Liver (tissue), 9 donors: ENCODE data around the gene RPP21. TPM values are rescaled to one million over a fixed set of nuclear protein-coding genes. Genes with fewer than 3 reads are reported as not detected.

Experiments used
- DNase-seq: peaks from one replicate; pipeline ENCODE4 v3.0.0-alpha.2; 2017; ENCODE audit warnings: low spot score
- H3K27ac ChIP-seq, 2 donors: one replicate each; pipeline ENCODE4 v1.7.0; 2013; ENCODE audit warnings: inconsistent platforms in 2 of 2, low read length in 2 of 2, control low read depth in 1 of 2, low read depth in 1 of 2, mild to moderate bottlenecking in 1 of 2
- H3K27me3 ChIP-seq, 4 donors: one replicate each; pipeline versions ENCODE4 v1.6.1 to v1.7.0; 2013; ENCODE audit warnings: low read length in 3 of 4, inconsistent platforms in 1 of 4, mild to moderate bottlenecking in 1 of 4, moderate library complexity in 1 of 4; ENCODE audit not compliant: control insufficient read depth in 4 of 4, insufficient read depth in 4 of 4
- H3K36me3 ChIP-seq, 4 donors: one replicate each; pipeline versions ENCODE4 v1.6.1 to v1.7.0; 2013; ENCODE audit warnings: low read length in 3 of 4, mild to moderate bottlenecking in 3 of 4, low read depth in 1 of 4, moderate library complexity in 1 of 4; ENCODE audit not compliant: control insufficient read depth in 4 of 4, insufficient read depth in 3 of 4
- H3K4me1 ChIP-seq, 4 donors: one replicate each; pipeline versions ENCODE4 v1.6.1 to v1.7.0; 2013; ENCODE audit warnings: low read length in 3 of 4, mild to moderate bottlenecking in 3 of 4, moderate library complexity in 1 of 4; ENCODE audit not compliant: control insufficient read depth in 4 of 4, insufficient read depth in 4 of 4
- H3K4me3 ChIP-seq, 3 donors: one replicate each; pipeline versions ENCODE4 v1.6.1 to v1.7.0; 2013; ENCODE audit warnings: low read length in 3 of 3, control low read depth in 1 of 3, low read depth in 1 of 3, mild to moderate bottlenecking in 1 of 3
- H3K9ac ChIP-seq, 2 donors: one replicate each; pipeline ENCODE4 v1.7.0; 2013; ENCODE audit warnings: low read length in 2 of 2, mild to moderate bottlenecking in 2 of 2, moderate library complexity in 2 of 2, control low read depth in 1 of 2, low read depth in 1 of 2
- H3K9me3 ChIP-seq, 4 donors: one replicate each; pipeline versions ENCODE4 v1.6.1 to v1.7.0; 2013; ENCODE audit warnings: low read length in 3 of 4; ENCODE audit not compliant: control insufficient read depth in 4 of 4
- EGR1 ChIP-seq, 2 donors: IDR thresholded peaks; 2 replicates each; pipeline ENCODE4 v1.6.1; 2016 to 2018; ENCODE audit warnings: antibody characterized with exemption in 2 of 2, low read depth in 2 of 2
- FOXA1 ChIP-seq: IDR thresholded peaks from 2 replicates; pipeline ENCODE4 v1.6.1; 2016; ENCODE audit warnings: antibody characterized with exemption
- FOXA2 ChIP-seq: IDR thresholded peaks from 2 replicates; pipeline ENCODE4 v1.6.1; 2016; ENCODE audit warnings: antibody characterized with exemption
- HNF4A ChIP-seq, 2 donors: conservative IDR thresholded peaks; 2 replicates each; pipeline ENCODE4 v1.6.1; 2016; ENCODE audit warnings: antibody characterized with exemption in 2 of 2, mild to moderate bottlenecking in 2 of 2
- HNF4G ChIP-seq: IDR thresholded peaks from 2 replicates; pipeline ENCODE4 v1.6.1; 2016; ENCODE audit warnings: antibody characterized with exemption
- JUND ChIP-seq, 2 donors: IDR thresholded peaks; 2 replicates each; pipeline ENCODE4 v1.6.1; 2016; ENCODE audit warnings: antibody characterized with exemption in 2 of 2
- NR2F2 ChIP-seq: IDR thresholded peaks from 2 replicates; pipeline ENCODE4 v1.6.1; 2016; ENCODE audit warnings: antibody characterized with exemption
- RAD21 ChIP-seq, 2 donors: IDR thresholded peaks; 2 replicates each; pipeline ENCODE4 v1.6.1; 2016; ENCODE audit warnings: antibody characterized with exemption in 2 of 2, mild to moderate bottlenecking in 2 of 2
- RXRA ChIP-seq, 2 donors: IDR thresholded peaks; 2 replicates each; pipeline ENCODE4 v1.6.1; 2017 to 2018; ENCODE audit warnings: antibody characterized with exemption in 2 of 2, mild to moderate bottlenecking in 1 of 2
- SP1 ChIP-seq: IDR thresholded peaks from 2 replicates; pipeline ENCODE4 v1.6.1; 2018; ENCODE audit warnings: antibody characterized with exemption, mild to moderate bottlenecking
- TAF1 ChIP-seq: conservative IDR thresholded peaks from 2 replicates; pipeline ENCODE4 v1.6.1; 2016; ENCODE audit warnings: antibody characterized with exemption, mild to moderate bottlenecking
- YY1 ChIP-seq: IDR thresholded peaks from 2 replicates; pipeline ENCODE4 v1.6.1; 2016; ENCODE audit warnings: antibody characterized with exemption, mild to moderate bottlenecking
- WGBS: extraction: QIAGEN DNeasy Blood & Tissue Kit; methylation state at CpG from one replicate; pipeline ENCODE4 v1.1.7; 2013; 5-methylcytosine and 5-hydroxymethylcytosine counted together
- polyA plus RNA-seq, 2 donors: library from polyadenylated mRNA; stranded (reverse) in 1 of 2; unstranded in 1 of 2; fragments of 200-250 nt in 1 of 2; fragments of >200 nt in 1 of 2; fragmentation: Nextera tagmentation in 1 of 2; extraction: Ambion mirVana in 1 of 2; gene quantifications; one replicate each; pipeline versions ENCODE4 v1.2.1 to v1.2.3, GENCODE V29; 2013 to 2015
- total RNA-seq, 2 donors: library from RNA; depleted of rRNA; stranded (reverse); fragments of >200 nt; gene quantifications; one replicate each; pipeline ENCODE4 v1.2.3, GENCODE V29; 2014
- TF ChIP-seq, protein P1 (sequence below): IDR thresholded peaks from 2 replicates; pipeline ENCODE4 v1.6.1; 2016; ENCODE audit warnings: antibody characterized with exemption
- TF ChIP-seq, protein P2 (sequence below): fragments of 150-350 bp; IDR thresholded peaks from 2 replicates; pipeline ENCODE4 v1.5.1; 2017; ENCODE audit warnings: improper control_type of control experiment, low read depth, low read length; ENCODE audit not compliant: missing input control
- TF ChIP-seq, protein P3 (sequence below): IDR thresholded peaks from 2 replicates; pipeline ENCODE4 v1.6.1; 2016; ENCODE audit warnings: antibody characterized with exemption, mild to moderate bottlenecking
- TF ChIP-seq, protein P4 (sequence below): IDR thresholded peaks from 2 replicates; pipeline ENCODE4 v1.6.1; 2016; ENCODE audit warnings: antibody characterized with exemption
- donor health status: healthy.
- donor health status: healthy.
- donor health status: healthy.
- donor health status: healthy.
- donor health status: healthy.

Gene RPP21
- total and polyA plus RNA-seq, 4 donors: 9.3 to 32.9 (median 21.0) TPM

DNA sequence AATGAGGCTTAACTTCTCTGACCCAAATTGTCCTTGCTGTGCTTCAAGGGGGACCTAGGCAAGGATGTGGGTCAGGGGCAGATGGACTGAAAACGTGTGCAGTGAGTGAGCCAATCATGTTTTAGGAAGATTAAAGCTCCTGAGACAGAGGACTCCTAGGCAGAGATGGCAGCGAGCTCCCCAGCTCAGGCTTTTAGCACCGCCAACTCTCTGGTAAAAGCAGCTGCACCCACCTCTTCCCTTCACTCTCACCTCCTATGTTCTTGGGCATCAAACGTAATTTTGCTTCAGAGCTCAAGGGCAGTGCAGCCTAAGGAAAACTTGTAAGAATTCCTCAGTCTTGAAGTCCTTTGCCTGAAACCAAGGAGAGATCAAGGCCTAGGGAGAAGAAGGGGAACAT is 10.3 kb downstream of the RPP21 start:
- no peak overlapping the region for H3K27ac ChIP-seq
- TF ChIP-seq FOXA2 (no peak), SP1 (no peak), JUND (IDR thresholded peaks at IDR 0.05) (no peak), FOXA1 (no peak), TAF1 (no peak), HNF4A (conservative IDR thresholded peaks at IDR 0.05) (no peak), RAD21 (IDR thresholded peaks at IDR 0.05) (no peak), YY1 (no peak), EGR1 (IDR thresholded peaks at IDR 0.05; ENCODE audit: low read depth in 2 of 2) (no peak)
- TF ChIP-seq, protein P1, sequence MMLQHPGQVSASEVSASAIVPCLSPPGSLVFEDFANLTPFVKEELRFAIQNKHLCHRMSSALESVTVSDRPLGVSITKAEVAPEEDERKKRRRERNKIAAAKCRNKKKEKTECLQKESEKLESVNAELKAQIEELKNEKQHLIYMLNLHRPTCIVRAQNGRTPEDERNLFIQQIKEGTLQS: no peak
- TF ChIP-seq, protein P2, sequence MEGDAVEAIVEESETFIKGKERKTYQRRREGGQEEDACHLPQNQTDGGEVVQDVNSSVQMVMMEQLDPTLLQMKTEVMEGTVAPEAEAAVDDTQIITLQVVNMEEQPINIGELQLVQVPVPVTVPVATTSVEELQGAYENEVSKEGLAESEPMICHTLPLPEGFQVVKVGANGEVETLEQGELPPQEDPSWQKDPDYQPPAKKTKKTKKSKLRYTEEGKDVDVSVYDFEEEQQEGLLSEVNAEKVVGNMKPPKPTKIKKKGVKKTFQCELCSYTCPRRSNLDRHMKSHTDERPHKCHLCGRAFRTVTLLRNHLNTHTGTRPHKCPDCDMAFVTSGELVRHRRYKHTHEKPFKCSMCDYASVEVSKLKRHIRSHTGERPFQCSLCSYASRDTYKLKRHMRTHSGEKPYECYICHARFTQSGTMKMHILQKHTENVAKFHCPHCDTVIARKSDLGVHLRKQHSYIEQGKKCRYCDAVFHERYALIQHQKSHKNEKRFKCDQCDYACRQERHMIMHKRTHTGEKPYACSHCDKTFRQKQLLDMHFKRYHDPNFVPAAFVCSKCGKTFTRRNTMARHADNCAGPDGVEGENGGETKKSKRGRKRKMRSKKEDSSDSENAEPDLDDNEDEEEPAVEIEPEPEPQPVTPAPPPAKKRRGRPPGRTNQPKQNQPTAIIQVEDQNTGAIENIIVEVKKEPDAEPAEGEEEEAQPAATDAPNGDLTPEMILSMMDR: no peak
- no peak overlapping the region for H3K4me3 ChIP-seq
- H3K36me3 ChIP-seq: no peaks in the 10 kb centered on the region
- no peak overlapping the region for H3K9ac ChIP-seq
- no peak for DNase-seq
- peaks cover 0 to 4% (median 2%) of the 10 kb centered on the region in 4 donors for H3K4me1 ChIP-seq
- peaks cover 0 to 7% (median 3%) of the 10 kb centered on the region in 4 donors for H3K27me3 ChIP-seq
- no peaks in the 10 kb centered on the region for H3K9me3 ChIP-seq
- 75% methylated on average over 4 of the region's 4 CpGs for WGBS

DNA sequence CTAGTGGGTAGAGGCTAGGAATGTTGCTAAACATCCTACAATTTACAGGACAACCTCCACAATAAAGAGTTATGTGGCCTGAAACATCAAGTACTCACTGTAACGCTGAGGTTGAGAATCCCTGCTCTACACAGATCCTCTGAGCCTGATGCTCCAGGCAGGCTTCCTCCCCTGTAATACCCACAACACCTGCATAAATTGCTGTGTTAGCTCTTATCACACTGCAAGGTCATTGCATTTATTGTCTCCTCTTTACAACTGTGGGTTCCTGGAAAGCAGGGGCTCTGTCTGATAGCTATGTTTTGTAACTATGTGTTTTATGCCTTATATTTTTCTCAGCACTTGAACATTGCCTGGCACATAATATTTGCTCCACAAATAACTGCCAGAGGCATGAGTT is 11.6 kb downstream of the RPP21 start:
- Histone ChIP-seq H3K4me1 (peaks cover 0 to 4% (median 2%) of the 10 kb centered on the region in 4 donors), H3K27me3 (peaks cover 0 to 14% (median 4%) of the 10 kb centered on the region in 4 donors), H3K9me3 (no peaks in the 10 kb centered on the region), H3K4me3 (no peak overlapping the region), H3K36me3 (no peaks in the 10 kb centered on the region), H3K27ac (no peak overlapping the region), H3K9ac (no peak overlapping the region)
- DNase-seq: no peak
- TF ChIP-seq TAF1: no peak
- no peak for TF ChIP-seq NR2F2
- no peak for TF ChIP-seq HNF4G
- TF ChIP-seq YY1: no peak
- TF ChIP-seq FOXA2: no peak
- TF ChIP-seq FOXA1: no peak
- TF ChIP-seq, protein P2: no peak
- TF ChIP-seq EGR1 (IDR thresholded peaks at IDR 0.05; ENCODE audit: low read depth in 2 of 2): no peak
- TF ChIP-seq HNF4A (conservative IDR thresholded peaks at IDR 0.05): no peak
- TF ChIP-seq, protein P3, sequence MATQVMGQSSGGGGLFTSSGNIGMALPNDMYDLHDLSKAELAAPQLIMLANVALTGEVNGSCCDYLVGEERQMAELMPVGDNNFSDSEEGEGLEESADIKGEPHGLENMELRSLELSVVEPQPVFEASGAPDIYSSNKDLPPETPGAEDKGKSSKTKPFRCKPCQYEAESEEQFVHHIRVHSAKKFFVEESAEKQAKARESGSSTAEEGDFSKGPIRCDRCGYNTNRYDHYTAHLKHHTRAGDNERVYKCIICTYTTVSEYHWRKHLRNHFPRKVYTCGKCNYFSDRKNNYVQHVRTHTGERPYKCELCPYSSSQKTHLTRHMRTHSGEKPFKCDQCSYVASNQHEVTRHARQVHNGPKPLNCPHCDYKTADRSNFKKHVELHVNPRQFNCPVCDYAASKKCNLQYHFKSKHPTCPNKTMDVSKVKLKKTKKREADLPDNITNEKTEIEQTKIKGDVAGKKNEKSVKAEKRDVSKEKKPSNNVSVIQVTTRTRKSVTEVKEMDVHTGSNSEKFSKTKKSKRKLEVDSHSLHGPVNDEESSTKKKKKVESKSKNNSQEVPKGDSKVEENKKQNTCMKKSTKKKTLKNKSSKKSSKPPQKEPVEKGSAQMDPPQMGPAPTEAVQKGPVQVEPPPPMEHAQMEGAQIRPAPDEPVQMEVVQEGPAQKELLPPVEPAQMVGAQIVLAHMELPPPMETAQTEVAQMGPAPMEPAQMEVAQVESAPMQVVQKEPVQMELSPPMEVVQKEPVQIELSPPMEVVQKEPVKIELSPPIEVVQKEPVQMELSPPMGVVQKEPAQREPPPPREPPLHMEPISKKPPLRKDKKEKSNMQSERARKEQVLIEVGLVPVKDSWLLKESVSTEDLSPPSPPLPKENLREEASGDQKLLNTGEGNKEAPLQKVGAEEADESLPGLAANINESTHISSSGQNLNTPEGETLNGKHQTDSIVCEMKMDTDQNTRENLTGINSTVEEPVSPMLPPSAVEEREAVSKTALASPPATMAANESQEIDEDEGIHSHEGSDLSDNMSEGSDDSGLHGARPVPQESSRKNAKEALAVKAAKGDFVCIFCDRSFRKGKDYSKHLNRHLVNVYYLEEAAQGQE: no peak
- no peak for TF ChIP-seq RXRA (IDR thresholded peaks at IDR 0.05)
- TF ChIP-seq, protein P1: no peak
- TF ChIP-seq, protein P4, sequence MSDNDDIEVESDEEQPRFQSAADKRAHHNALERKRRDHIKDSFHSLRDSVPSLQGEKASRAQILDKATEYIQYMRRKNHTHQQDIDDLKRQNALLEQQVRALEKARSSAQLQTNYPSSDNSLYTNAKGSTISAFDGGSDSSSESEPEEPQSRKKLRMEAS: no peak
- 75% methylated on average over 1 of the region's 1 CpG for WGBS
